ENCODE results near the gene RAPGEF5.

Gene RAPGEF5

GRCh38 chr7:22252936-22253536, 103.9 kb downstream of the RAPGEF5 start:
- no peak for DNase-seq

GRCh38 chr7:22252016-22252415, 104.9 kb downstream of the RAPGEF5 start:
- peak; percentile 30 for DNase-seq

- DNase-seq, result no peak
Observed at GRCh38 chr7:22251281-22251680, 105.7 kb downstream of the RAPGEF5 start.

GRCh38 chr7:22250390-22250789, 106.6 kb downstream of the RAPGEF5 start:
- no peak for DNase-seq

GRCh38 chr7:22248111-22248809, 108.7 kb downstream of the RAPGEF5 start:
- DNase-seq, result no peak

- no peak for DNase-seq
Observed at GRCh38 chr7:22241805-22242390, 115.1 kb downstream of the RAPGEF5 start.

- no peak for DNase-seq
Observed at GRCh38 chr7:22240904-22241571, 115.9 kb downstream of the RAPGEF5 start.

- no peak for DNase-seq
Observed at GRCh38 chr7:22238354-22239311, 118.3 kb downstream of the RAPGEF5 start.

- DNase-seq, result no peak
Observed at GRCh38 chr7:22235134-22235533, 121.8 kb downstream of the RAPGEF5 start.

GRCh38 chr7:22234227-22234626, 122.7 kb downstream of the RAPGEF5 start:
- no peak for DNase-seq

GRCh38 chr7:22231806-22232205, 125.1 kb downstream of the RAPGEF5 start:
- DNase-seq, result no peak

GRCh38 chr7:22231141-22231540, 125.8 kb downstream of the RAPGEF5 start:
- no peak for DNase-seq

GRCh38 chr7:22230238-22230637, 126.7 kb downstream of the RAPGEF5 start:
- DNase-seq, result no peak

GRCh38 chr7:22229148-22229547, 127.8 kb downstream of the RAPGEF5 start:
- DNase-seq, result no peak

- no peak for DNase-seq
Observed at GRCh38 chr7:22223807-22224206, 133.1 kb downstream of the RAPGEF5 start.

- no peak for DNase-seq
Observed at GRCh38 chr7:22220941-22221340, 136.0 kb downstream of the RAPGEF5 start.

- no peak for DNase-seq
Observed at GRCh38 chr7:22219739-22220493, 137.0 kb downstream of the RAPGEF5 start.

GRCh38 chr7:22219036-22219435, 137.9 kb downstream of the RAPGEF5 start:
- DNase-seq, result no peak

GRCh38 chr7:22216832-22217475, 140.0 kb downstream of the RAPGEF5 start:
- DNase-seq, result no peak

- no peak for DNase-seq
Observed at GRCh38 chr7:22216309-22216708, 140.6 kb downstream of the RAPGEF5 start.

- DNase-seq, result no peak
Observed at GRCh38 chr7:22214000-22214399, 143.0 kb downstream of the RAPGEF5 start.

Data from NCI-H2171 (cell line).